K562 treated with DMSO at 1 percent for 12 hours (cell line): ENCODE results near the gene HDGFL1. TPM values are rescaled to one million over a fixed set of nuclear protein-coding genes. Genes with fewer than 3 reads are reported as not detected.

Experiments used
- total RNA-seq: library from RNA; unstranded; fragments of 300-600 nt; gene quantifications from 2 replicates; pipeline ENCODE4 v1.2.3, GENCODE V29; 2022; ENCODE audit not compliant: insufficient read depth

The HDGFL1 gene
- total RNA-seq = 0.30 and 1.0 TPM in 2 replicates

GRCh38 chr6:22569281-22570184 lies at the start of gene HDGFL1:
TSS of gene HDGFL1 (plus strand) at chr6:22569566. CDS start at chr6:22569576, 10 bp downstream.

